ENCODE data around the gene INCA1.

The INCA1 gene

DNA sequence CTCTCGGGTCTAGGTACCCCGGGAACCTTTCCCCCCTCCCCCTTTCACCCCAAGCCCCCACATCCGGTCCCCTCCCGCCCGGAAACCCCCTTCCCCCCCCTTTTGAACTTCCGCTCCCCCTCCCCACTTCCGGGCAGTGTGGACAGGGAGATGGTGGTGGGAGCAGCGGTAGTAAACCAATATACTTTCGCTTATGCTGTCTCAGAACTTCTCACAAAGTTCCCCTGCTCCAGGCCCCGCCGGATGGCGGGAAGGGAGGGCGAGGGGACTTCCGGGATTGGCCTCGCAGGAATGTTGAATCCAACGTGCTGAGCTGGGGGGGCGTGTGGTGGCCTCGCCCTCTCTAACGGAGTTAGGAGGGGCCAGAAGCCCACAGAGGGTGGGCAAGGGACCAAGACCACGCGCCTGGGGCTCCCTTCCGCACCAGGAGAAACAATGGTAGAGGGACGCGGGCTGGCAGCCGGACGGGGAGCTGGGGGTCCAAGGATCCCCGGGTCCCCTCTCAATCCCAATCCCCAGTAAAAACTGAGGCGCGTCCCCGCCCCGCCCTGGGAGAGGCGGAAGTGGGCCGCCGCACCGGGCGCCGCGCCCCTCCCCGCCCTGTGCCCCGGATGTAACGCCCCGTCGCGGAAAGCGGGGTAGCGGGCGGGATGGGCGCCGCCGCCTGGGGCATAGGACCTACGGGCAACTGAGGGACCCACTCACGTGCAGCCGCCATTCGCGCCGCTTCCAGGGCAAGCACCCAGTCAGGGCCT, 49.7 kb downstream of the INCA1 start:
- DNase-seq = no peak

DNA sequence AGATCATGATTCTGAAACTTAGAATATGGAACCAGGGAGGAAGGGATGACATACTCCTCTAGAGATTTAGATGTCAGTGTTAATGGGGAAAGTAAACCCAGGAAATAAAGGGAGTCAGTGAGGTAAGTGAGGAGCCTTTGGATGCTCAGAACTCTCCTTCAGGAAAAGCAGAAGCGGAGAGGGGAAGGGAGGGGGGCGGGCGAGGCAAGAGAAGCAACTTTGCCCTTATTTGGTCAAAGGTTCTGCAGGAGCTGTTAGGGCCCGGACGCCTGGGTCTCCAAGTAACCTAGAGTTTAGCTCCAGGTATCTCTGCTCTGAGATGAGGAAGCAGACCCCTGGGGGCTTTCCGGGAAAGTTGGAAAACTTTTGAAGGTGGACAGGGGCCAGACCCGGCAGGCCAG, 50.3 kb downstream of the INCA1 start:
- no peak for DNase-seq

DNA sequence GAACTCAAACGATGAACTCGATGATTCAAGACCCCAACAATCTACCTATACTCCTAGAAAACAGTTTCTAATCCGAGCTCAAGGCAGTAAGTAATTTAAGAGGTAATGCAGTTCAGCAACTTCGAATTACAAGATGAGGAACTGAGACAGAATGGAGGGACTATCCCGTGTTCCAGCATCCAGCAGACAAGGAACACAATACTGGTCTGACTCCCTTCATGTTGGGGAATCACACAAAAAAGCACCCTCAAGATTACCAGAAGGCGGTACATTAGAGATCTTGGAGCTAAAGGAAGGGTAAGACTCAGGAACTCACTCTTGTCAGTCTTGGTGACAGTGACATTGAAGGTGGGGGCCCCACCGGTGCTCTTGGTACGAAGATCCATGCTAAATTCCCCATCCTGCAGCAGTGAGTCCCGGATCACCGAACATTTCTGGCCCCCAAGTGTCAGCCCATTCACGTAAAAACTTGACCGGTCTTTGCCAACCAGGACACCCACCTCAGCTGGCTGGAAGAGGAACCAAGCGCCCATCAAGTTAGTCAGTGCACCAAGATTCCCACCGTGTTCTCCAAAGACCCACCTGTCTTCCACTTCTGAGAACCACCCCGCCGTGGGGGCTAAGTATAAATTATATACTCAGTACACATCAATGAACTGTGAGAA, 50.9 kb downstream of the INCA1 start:
- no peak for DNase-seq

DNA sequence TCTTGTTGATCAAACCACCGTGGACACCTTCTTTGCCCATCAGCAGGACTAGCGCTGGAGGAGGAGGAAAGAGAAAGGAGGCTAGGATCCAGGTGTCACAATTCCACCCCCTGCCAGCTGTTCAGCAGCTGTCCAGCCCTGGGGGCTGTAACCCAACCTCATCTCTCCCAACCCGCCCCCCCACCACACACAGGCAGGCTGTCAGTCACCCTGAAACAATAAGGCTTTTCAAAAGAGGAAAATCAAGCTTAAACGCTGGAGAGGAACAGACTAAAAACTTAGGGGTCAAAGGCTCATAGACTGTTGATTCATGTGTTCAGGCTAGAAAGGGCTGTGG, 51.4 kb downstream of the INCA1 start:
- DNase-seq = no peak

DNA sequence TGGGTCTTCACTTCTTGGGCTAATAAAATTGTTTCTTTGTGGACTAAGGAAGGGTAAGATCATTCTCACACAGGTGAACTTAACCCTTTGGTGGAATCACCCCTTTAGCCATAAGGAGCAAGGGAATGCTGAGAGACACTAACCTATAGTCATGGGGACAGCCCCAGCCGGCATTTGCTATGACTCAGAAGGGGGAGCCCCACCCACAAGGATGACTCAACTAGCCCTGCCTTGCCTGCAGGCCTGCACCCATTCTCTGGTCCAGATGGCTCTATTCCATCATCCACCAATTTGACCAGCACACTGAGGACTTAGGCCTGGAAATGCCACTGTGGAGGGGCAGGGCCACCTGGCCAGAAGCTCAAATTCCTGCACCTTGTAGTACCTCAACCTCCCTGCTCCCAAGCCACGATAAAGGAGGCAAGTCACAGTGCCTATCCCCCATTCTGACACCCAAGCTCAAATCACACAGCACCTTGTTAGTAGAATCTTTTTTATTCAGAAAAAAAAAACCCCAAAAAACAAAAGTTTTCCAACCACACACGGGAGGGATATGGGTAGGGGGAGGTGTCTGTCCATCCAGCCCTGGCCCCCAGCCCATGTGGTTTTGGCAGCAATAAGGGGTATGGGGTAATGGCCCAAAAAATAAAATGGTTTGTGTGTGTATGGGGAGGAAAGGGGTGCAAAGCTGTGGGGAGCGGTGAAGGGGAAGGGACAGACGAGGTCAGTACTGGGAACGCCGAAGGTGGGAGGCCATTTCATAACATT, 52.0 kb downstream of the INCA1 start:
- DNase-seq = no peak

DNA sequence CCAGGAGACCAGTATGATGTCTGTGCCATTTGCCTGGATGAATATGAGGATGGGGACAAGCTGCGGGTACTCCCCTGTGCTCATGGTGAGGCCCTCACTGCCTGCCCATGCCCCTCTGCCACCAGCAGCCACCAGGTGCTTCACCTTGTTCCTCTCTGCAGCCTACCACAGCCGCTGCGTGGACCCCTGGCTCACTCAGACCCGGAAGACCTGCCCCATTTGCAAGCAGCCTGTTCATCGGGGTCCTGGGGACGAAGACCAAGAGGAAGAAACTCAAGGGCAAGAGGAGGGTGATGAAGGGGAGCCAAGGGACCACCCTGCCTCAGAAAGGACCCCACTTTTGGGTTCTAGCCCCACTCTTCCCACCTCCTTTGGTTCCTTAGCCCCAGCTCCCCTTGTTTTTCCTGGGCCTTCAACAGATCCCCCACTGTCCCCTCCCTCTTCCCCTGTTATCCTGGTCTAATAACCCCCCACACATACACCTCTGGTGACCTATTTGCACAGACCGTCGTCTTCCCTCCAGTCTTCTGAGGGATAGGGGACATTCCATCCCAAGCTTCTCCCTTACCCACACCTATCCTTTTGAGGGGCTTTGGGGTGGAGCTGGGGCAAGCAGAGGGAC, 52.7 kb downstream of the INCA1 start:
- DNase-seq = no peak

DNA sequence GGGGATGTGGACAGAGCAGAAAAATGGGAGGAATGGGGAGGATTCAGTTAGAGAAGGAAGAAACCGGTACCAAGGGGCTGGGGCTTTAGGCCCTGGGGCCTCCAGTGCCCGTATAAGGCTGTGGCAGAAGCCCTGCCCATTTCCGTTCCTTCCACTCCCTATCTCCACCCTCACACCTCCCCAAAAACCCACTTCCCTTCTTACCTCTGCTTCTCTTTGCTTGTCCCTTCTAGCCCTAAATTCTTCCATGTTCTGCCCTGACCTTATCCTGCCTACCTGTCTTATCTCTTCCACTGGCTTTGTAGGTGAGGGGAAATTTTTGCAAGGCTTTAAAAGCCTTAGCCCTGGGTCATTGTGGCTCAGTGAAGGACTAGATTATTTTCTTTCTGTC, 53.2 kb downstream of the INCA1 start:
- DNase-seq = no peak

DNA sequence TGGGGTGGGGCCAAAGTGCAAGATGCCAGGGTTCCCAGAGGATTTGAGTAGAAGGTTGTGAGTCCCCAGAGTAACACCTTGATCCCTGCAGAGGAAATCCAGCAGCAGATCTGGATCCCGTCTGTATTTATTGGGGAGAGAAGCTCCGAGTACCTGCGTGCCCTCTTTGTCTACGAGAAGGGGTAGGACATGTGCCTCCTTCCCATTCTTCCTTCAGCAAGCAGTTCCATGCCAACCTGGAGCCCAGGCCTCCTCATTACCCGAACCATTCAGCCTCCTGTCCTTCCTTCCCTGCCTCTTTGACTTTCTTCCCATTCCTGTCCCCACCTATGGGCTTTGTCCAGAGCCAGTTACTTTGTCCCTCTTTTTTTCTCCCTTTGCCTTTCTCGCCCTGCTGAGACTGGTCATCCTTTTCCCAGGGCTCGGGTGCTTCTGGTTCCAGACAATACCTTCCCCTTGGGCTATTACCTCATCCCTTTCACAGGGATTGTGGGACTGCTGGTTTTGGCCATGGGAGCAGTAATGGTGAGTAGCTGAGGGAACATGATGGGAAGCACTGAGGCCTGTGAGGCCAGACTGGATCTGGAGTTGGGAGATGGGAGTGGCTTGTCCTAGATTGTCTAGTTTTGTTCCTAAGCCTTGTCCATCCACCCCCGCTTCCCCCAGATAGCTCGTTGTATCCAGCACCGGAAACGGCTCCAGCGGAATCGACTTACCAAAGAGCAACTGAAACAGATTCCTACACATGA, 54.4 kb downstream of the INCA1 start:
- DNase-seq = no peak

DNA sequence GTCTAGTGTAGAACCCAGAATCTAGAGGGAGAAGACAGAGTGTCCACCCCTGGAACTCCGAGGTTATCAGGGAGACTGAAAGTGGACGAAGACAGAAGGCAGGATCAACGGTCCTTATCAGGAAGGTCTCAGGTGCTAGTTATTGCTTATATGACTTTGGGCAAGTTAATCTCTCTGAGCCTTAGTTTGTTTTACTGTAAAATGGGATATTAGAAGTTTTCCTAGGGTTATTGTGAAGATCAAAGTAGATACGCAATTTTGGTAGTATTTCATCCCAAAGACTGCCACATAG, 56.1 kb downstream of the INCA1 start:
- DNase-seq = no peak

DNA sequence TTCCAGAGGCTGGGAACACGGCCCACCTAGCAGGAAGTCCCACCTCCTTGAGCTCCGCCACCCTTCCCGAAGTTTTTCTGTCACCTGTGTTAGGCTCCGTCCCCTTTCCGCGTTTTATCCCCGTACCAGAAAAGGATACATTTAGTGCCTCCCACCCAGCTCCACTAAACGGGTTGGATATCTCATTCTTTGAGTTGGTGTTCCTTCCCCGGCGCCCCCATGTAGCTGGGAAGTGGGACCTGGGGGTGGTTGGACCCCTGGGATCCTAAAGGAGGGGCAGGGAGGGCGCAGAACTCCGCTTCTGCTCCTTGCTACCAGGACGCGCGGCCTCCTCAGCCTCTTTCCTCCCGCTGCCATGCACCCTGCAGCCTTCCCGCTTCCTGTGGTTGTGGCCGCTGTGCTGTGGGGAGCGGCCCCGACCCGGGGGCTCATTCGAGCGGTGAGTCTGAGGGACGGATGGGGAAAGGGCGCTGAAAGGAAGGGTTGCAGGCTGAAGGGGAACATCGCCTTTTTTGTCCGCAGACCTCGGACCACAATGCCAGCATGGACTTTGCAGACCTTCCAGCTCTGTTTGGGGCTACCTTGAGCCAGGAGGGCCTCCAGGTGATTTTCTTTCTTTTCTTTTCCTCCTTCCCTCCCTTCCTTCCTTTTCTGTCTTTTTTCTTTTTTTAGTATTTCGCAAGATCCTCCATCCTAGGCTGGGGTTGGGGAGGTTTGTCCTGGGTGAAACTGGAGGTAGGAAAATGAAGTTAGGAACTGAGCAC, 56.6 kb downstream of the INCA1 start:
- no peak for DNase-seq

DNA sequence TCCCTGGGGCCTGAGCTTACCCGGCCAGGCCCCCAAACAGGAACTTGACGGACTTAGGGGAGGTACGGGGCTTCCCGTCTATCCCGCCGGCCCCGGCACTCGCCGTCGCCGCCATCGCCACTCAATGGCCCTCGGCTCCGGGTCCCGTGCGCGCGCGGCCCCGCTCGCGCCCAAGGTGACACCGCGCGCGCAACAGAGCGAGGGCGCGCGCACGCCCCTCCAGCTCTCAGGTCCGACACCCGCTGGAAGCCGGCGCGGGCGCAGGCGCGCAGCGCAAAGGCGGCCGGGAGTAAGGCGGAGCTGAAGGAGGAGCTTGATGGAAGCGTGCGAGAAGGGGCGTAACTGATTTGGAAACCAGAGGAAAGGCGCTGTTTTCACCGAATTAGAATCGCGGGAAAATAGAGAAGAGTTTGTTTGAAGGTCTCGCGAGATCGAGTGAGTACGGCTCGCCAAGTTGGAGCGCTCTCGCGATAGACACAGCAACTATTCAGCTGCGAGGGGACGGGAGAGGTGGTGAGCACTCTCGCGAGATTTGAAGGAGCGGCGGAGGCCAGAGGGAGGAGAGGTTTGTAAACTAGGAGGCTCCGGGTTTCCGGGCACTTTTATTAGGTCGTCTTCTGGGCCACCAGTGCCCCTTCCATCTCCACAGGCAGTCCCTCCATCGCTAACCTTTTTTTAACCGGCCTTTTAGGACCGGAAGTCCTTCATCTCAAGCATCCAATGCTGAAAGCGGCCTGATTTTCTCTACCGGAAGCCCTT, 57.3 kb downstream of the INCA1 start, which contains the start of the genes RNF167 and SLC25A11:
Gene RNF167 (plus strand): TSS at position 473 of the 759 bp plus-strand sequence. CDS start 642 bp downstream, outside the sequence.
Gene SLC25A11 (minus strand): TSS at position 251 of the 759 bp plus-strand sequence. CDS start 136 bp downstream, at position 115.
- peak; percentile 100 for DNase-seq

DNA sequence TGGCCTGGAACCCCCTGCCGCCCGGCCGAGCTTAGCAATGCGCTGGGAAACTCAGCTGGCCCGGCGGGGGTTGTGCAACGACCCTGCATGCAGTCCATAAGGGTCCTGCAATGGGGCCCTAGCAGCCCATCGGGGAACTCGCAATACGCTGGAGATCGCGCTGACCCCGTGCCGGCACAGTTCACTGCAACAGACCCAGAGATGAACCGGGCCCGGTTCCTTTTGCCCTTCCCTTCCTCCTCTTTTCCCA, 57.9 kb downstream of the INCA1 start:
- DNase-seq = no peak

DNA sequence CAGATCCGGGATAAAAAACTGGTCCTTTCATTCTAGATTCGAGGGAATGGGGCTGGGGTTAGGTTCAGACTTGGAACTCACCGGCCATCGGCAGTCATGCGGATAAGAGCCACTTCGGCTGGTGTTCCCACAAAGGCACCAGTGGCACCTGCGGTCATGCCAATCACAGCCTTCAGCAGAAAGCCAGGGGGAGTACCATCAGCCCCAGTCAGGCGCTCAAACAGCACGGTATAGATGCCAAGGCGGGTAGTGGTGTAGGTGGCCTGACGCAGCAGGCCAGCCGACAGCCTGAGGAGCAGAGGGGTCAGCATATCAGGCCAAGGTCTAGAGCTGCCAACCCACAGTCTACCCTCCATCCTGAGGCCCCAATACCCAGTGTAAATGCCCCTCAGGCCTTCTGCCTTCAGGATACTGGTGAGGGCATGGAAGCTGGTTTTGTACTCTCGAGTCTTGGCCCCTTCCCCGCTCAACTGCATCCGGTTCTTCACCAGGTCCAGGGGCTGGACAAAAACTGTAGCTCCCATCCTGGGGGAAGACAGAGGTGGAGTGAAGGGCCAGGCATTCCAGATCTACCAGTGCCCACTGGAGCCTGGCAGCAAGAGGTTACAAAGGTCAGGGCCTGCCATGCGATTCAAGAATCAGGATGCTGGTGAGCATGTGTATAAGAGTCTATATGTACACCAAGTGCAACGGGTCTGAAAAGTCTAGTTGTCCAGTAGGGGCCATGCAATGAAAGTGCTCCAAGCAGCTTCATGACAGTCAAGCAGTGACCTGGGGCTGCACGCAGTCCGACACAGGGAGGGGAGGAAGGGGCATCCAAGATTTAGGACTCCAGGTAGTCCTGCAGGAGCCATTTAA, 58.4 kb downstream of the INCA1 start:
- no peak for DNase-seq
